Mesendoderm (in vitro differentiated cells): ENCODE results near the gene OXNAD1.
A peak's percentile ranks its signal among the peaks of the same experiment; 100 is the strongest.

Experiments used
- DNase-seq: peaks from one replicate; pipeline ENCODE4 v3.0.0; 2013
- H2AK5ac ChIP-seq: 2 replicates; pipeline ENCODE4 v1.6.1; 2013; ENCODE audit warnings: low read length, inconsistent platforms
- H2BK120ac ChIP-seq: 2 replicates; pipeline ENCODE4 v1.6.1; 2013; ENCODE audit warnings: low read depth, mild to moderate bottlenecking, low read length, moderate library complexity, mixed read lengths
- H2BK15ac ChIP-seq: replicated peaks from 2 replicates; pipeline ENCODE4 v1.6.1; 2013; ENCODE audit warnings: low read depth, mild to moderate bottlenecking, moderate library complexity
- H2BK5ac ChIP-seq: 2 replicates; pipeline ENCODE4 v1.6.1; 2013; ENCODE audit warnings: low read length, inconsistent platforms
- H3K18ac ChIP-seq: 2 replicates; pipeline ENCODE4 v1.6.1; 2013; ENCODE audit warnings: mild to moderate bottlenecking, low read length, mixed read lengths
- H3K23ac ChIP-seq: one replicate; pipeline ENCODE4 v1.6.1; 2013; ENCODE audit warnings: low read length
- H3K27ac ChIP-seq: 2 replicates; pipeline ENCODE4 v1.5.1; 2013; ENCODE audit warnings: low read depth, mild to moderate bottlenecking, inconsistent platforms, low read length, moderate library complexity
- H3K27me3 ChIP-seq: 2 replicates; pipeline ENCODE4 v1.6.1; 2013; ENCODE audit warnings: low read length, control low read depth, mild to moderate bottlenecking, inconsistent platforms; ENCODE audit not compliant: insufficient read depth, poor library complexity
- H3K36me3 ChIP-seq: 2 replicates; pipeline ENCODE4 v1.6.1; 2013; ENCODE audit warnings: low read length, inconsistent platforms; ENCODE audit not compliant: control insufficient read depth, insufficient read depth
- H3K4ac ChIP-seq: one replicate; pipeline ENCODE4 v1.6.1; 2013; ENCODE audit warnings: low read depth, mild to moderate bottlenecking, low read length, moderate library complexity
- H3K4me1 ChIP-seq: 2 replicates; pipeline ENCODE4 v1.6.1; 2013; ENCODE audit warnings: low read depth, low read length, inconsistent platforms; ENCODE audit not compliant: control insufficient read depth
- H3K4me2 ChIP-seq: 2 replicates; pipeline ENCODE4 v1.6.1; 2013; ENCODE audit warnings: low read length
- H3K4me3 ChIP-seq: 2 replicates; pipeline ENCODE4 v1.5.1; 2013; ENCODE audit warnings: mild to moderate bottlenecking, low read length
- H3K56ac ChIP-seq: one replicate; pipeline ENCODE4 v1.6.1; 2013; ENCODE audit warnings: low read length
- H3K79me1 ChIP-seq: 2 replicates; pipeline ENCODE4 v1.6.1; 2013; ENCODE audit warnings: low read length, inconsistent platforms
- H3K79me2 ChIP-seq: 2 replicates; pipeline ENCODE4 v1.6.1; 2013; ENCODE audit warnings: mild to moderate bottlenecking, low read length; ENCODE audit not compliant: control insufficient read depth, insufficient read depth
- H3K9ac ChIP-seq: 2 replicates; pipeline ENCODE4 v1.6.1; 2013; ENCODE audit warnings: low read length, inconsistent platforms
- H4K5ac ChIP-seq: one replicate; pipeline ENCODE4 v1.6.1; 2013; ENCODE audit warnings: low read length
- H4K8ac ChIP-seq: one replicate; pipeline ENCODE4 v1.6.1; 2013; ENCODE audit warnings: low read depth, mild to moderate bottlenecking, control low read depth, low read length, moderate library complexity
- WGBS: extraction: QIAGEN DNeasy Blood & Tissue Kit; methylation state at CpG from one replicate; pipeline ENCODE4 v1.1.7; 2013; ENCODE audit warnings: low lambda C conversion rate, missing lambda C conversion rate; ENCODE audit not compliant: insufficient coverage; ENCODE audit errors: extremely low coverage; 5-methylcytosine and 5-hydroxymethylcytosine counted together

The OXNAD1 gene

GRCh38 chr3:16318176-16318575, 53.2 kb downstream of the OXNAD1 start:
- Histone ChIP-seq H3K27ac (no peak overlapping the region), H2BK15ac (no peak overlapping the region), H4K8ac (no peak overlapping the region), H3K79me1 (no peaks in the 10 kb centered on the region), H3K4me3 (no peak overlapping the region), H3K56ac (no peak overlapping the region), H2BK120ac (no peak overlapping the region), H3K36me3 (no peaks in the 10 kb centered on the region), H4K5ac (no peak overlapping the region), H3K79me2 (no peaks in the 10 kb centered on the region), H3K4me2 (no peak overlapping the region), H3K4ac (no peak overlapping the region), H3K4me1 (no peaks in the 10 kb centered on the region), H3K23ac (no peak overlapping the region), H2BK5ac (no peak overlapping the region), H3K9ac (no peak overlapping the region), H3K18ac (no peak overlapping the region), H3K27me3 (no peaks in the 10 kb centered on the region), H2AK5ac (no peak overlapping the region)
- DNase-seq, result no peak
- WGBS, result no CpG with 5 or more reads among the region's 7 CpGs

- DNase-seq, result peak; percentile 55
- no peaks in the 10 kb centered on the region for H3K36me3 ChIP-seq
Measured at GRCh38 chr3:16319307-16319706, 54.3 kb downstream of the OXNAD1 start.

GRCh38 chr3:16319723-16320122, 54.7 kb downstream of the OXNAD1 start:
- no peak overlapping the region for H4K5ac ChIP-seq
- no peak overlapping the region for H3K4me3 ChIP-seq
- H3K9ac ChIP-seq, result no peak overlapping the region
- no peak overlapping the region for H2AK5ac ChIP-seq
- no peak overlapping the region for H3K23ac ChIP-seq
- no peaks in the 10 kb centered on the region for H3K79me2 ChIP-seq
- no peaks in the 10 kb centered on the region for H3K79me1 ChIP-seq
- no peak overlapping the region for H3K4me2 ChIP-seq
- H3K4me1 ChIP-seq, result no peaks in the 10 kb centered on the region
- H3K27me3 ChIP-seq, result no peaks in the 10 kb centered on the region
- WGBS, result no CpG with 5 or more reads among the region's 4 CpGs
- no peak overlapping the region for H3K27ac ChIP-seq
- no peak overlapping the region for H3K4ac ChIP-seq
- H2BK120ac ChIP-seq, result no peak overlapping the region
- H4K8ac ChIP-seq, result no peak overlapping the region
- no peaks in the 10 kb centered on the region for H3K36me3 ChIP-seq
- no peak overlapping the region for H3K56ac ChIP-seq
- DNase-seq, result no peak
- no peak overlapping the region for H2BK5ac ChIP-seq
- no peak overlapping the region for H3K18ac ChIP-seq
- no peak overlapping the region for H2BK15ac ChIP-seq

More at GRCh38 chr3:16319307-16319706, 54.3 kb downstream of the OXNAD1 start:
- WGBS, result no CpG with 5 or more reads among the region's 4 CpGs
- no peaks in the 10 kb centered on the region for H3K79me1 ChIP-seq
- H2BK5ac ChIP-seq, result no peak overlapping the region
- H4K5ac ChIP-seq, result no peak overlapping the region
- H3K56ac ChIP-seq, result no peak overlapping the region
- H3K23ac ChIP-seq, result no peak overlapping the region
- H2AK5ac ChIP-seq, result no peak overlapping the region
- H3K4me2 ChIP-seq, result no peak overlapping the region
- H3K18ac ChIP-seq, result no peak overlapping the region
- no peak overlapping the region for H3K9ac ChIP-seq
- no peak overlapping the region for H3K27ac ChIP-seq
- no peak overlapping the region for H2BK120ac ChIP-seq
- no peaks in the 10 kb centered on the region for H3K4me1 ChIP-seq
- H3K79me2 ChIP-seq, result no peaks in the 10 kb centered on the region
- H3K4ac ChIP-seq, result no peak overlapping the region
- H3K27me3 ChIP-seq, result no peaks in the 10 kb centered on the region
- no peak overlapping the region for H4K8ac ChIP-seq
- H2BK15ac ChIP-seq, result no peak overlapping the region
- no peak overlapping the region for H3K4me3 ChIP-seq

GRCh38 chr3:16320711-16321110, 55.7 kb downstream of the OXNAD1 start:
- H3K36me3 ChIP-seq, result no peaks in the 10 kb centered on the region
- no peak overlapping the region for H4K8ac ChIP-seq
- H2BK120ac ChIP-seq, result no peak overlapping the region
- H3K4me2 ChIP-seq, result no peak overlapping the region
- WGBS, result no CpG with 5 or more reads among the region's 3 CpGs
- no peak for DNase-seq
- H2BK5ac ChIP-seq, result no peak overlapping the region
- H3K4me3 ChIP-seq, result no peak overlapping the region
- no peak overlapping the region for H3K4ac ChIP-seq
- H3K27ac ChIP-seq, result no peak overlapping the region
- no peak overlapping the region for H3K18ac ChIP-seq
- H3K56ac ChIP-seq, result no peak overlapping the region
- no peaks in the 10 kb centered on the region for H3K4me1 ChIP-seq
- H4K5ac ChIP-seq, result no peak overlapping the region
- H2BK15ac ChIP-seq, result no peak overlapping the region
- H3K79me1 ChIP-seq, result no peaks in the 10 kb centered on the region
- H3K27me3 ChIP-seq, result no peaks in the 10 kb centered on the region
- H3K79me2 ChIP-seq, result no peaks in the 10 kb centered on the region
- H2AK5ac ChIP-seq, result no peak overlapping the region
- H3K9ac ChIP-seq, result no peak overlapping the region
- no peak overlapping the region for H3K23ac ChIP-seq

- Histone ChIP-seq H3K4me3 (no peak overlapping the region), H3K4me2 (no peak overlapping the region), H4K8ac (no peak overlapping the region), H2BK5ac (no peak overlapping the region), H3K79me2 (no peaks in the 10 kb centered on the region), H2BK120ac (no peak overlapping the region), H3K23ac (no peak overlapping the region), H2AK5ac (no peak overlapping the region), H3K4ac (no peak overlapping the region), H3K36me3 (no peaks in the 10 kb centered on the region), H3K27ac (no peak overlapping the region), H2BK15ac (no peak overlapping the region), H3K9ac (no peak overlapping the region), H3K4me1 (no peaks in the 10 kb centered on the region), H3K27me3 (no peaks in the 10 kb centered on the region), H3K79me1 (no peaks in the 10 kb centered on the region), H3K18ac (no peak overlapping the region), H3K56ac (no peak overlapping the region), H4K5ac (no peak overlapping the region)
- no peak for DNase-seq
- no CpG with 5 or more reads among the region's 5 CpGs for WGBS
Measured at GRCh38 chr3:16322189-16322588, 57.2 kb downstream of the OXNAD1 start.

GRCh38 chr3:16323737-16324136, 58.7 kb downstream of the OXNAD1 start:
- Histone ChIP-seq H3K4me2 (no peak overlapping the region), H3K56ac (no peak overlapping the region), H3K79me2 (no peaks in the 10 kb centered on the region), H3K4me3 (no peak overlapping the region), H3K27ac (no peak overlapping the region), H3K36me3 (no peaks in the 10 kb centered on the region), H2BK15ac (no peak overlapping the region), H3K18ac (no peak overlapping the region), H3K4me1 (no peaks in the 10 kb centered on the region), H2AK5ac (no peak overlapping the region), H2BK5ac (no peak overlapping the region), H2BK120ac (no peak overlapping the region), H3K79me1 (no peaks in the 10 kb centered on the region), H3K23ac (no peak overlapping the region), H3K9ac (no peak overlapping the region), H3K27me3 (no peaks in the 10 kb centered on the region), H4K8ac (no peak overlapping the region), H3K4ac (no peak overlapping the region), H4K5ac (no peak overlapping the region)
- DNase-seq, result no peak
- no CpG with 5 or more reads among the region's 4 CpGs for WGBS
